Natural killer cell (primary cell): ENCODE data around the gene TTC31. TPM values are rescaled to one million over a fixed set of nuclear protein-coding genes. Genes with fewer than 3 reads are reported as not detected.

Experiments
- ATAC-seq, 3 donors: fragments of 150-1000 bp in 2 of 3; fragments of 200-7000 bp in 1 of 3; cut with Tn5 transposase; 1 replicate in 1 of 3; 2 replicates in 2 of 3; pipeline ENCODE4 v1.10.0; 2021; ENCODE audit warnings: mild to moderate bottlenecking in 2 of 3, moderate library complexity in 2 of 3
- DNase-seq, 2 donors: peaks; one replicate each; pipeline versions ENCODE4 v3.0.0 to v3.0.0-alpha.2; 2013 to 2021; ENCODE audit warnings: mixed read lengths in 1 of 2
- H3K27ac ChIP-seq: one replicate; pipeline ENCODE4 v1.5.1; 2013; ENCODE audit warnings: mild to moderate bottlenecking, low read length
- H3K27me3 ChIP-seq: one replicate; pipeline ENCODE4 v1.6.1; 2013; ENCODE audit warnings: low read length; ENCODE audit not compliant: control insufficient read depth, insufficient read depth
- H3K36me3 ChIP-seq: one replicate; pipeline ENCODE4 v1.6.1; 2013; ENCODE audit warnings: low read length; ENCODE audit not compliant: control insufficient read depth, insufficient read depth
- H3K4me1 ChIP-seq: one replicate; pipeline ENCODE4 v1.6.1; 2013; ENCODE audit warnings: low read length; ENCODE audit not compliant: control insufficient read depth, insufficient read depth
- H3K4me3 ChIP-seq: one replicate; pipeline ENCODE4 v1.5.1; 2013; ENCODE audit warnings: low read length
- H3K9me3 ChIP-seq: one replicate; pipeline ENCODE4 v1.6.1; 2013; ENCODE audit warnings: low read length; ENCODE audit not compliant: control insufficient read depth, insufficient read depth
- H3K27ac Mint-ChIP-seq, 2 donors: one replicate each; pipeline ENCODE4 v1.8.0; 2022; ENCODE audit warnings: mild to moderate bottlenecking in 2 of 2, mixed read lengths in 2 of 2, moderate library complexity in 1 of 2
- H3K27me3 Mint-ChIP-seq, 2 donors: one replicate each; pipeline ENCODE4 v1.8.0; 2022; ENCODE audit warnings: low read depth in 2 of 2, mixed read lengths in 2 of 2
- H3K36me3 Mint-ChIP-seq: one replicate; pipeline ENCODE4 v1.8.0; 2022; ENCODE audit warnings: mixed read lengths
- H3K4me1 Mint-ChIP-seq, 2 donors: one replicate each; pipeline ENCODE4 v1.8.0; 2022; ENCODE audit warnings: mixed read lengths in 2 of 2
- H3K4me3 Mint-ChIP-seq: one replicate; pipeline ENCODE4 v1.8.0; 2022; ENCODE audit warnings: mild to moderate bottlenecking, moderate library complexity, mixed read lengths
- H3K9me3 Mint-ChIP-seq, 2 donors: one replicate each; pipeline ENCODE4 v1.8.0; 2022; ENCODE audit warnings: mixed read lengths in 2 of 2
- CTCF ChIP-seq: fragments of 200-600 bp; IDR thresholded peaks from one replicate; pipeline ENCODE4 v1.8.0; 2022; ENCODE audit warnings: antibody characterized with exemption
- WGBS: methylation state at CpG from one replicate; pipeline ENCODE4 v1.1.7; 2013; ENCODE audit warnings: missing lambda C conversion rate; ENCODE audit not compliant: insufficient coverage; 5-methylcytosine and 5-hydroxymethylcytosine counted together
- intact Hi-C: fragments of 100-400 bp; cut with micrococcal nuclease; formaldehyde crosslinking; loops from one replicate; pipeline ENCODE4 v1.14.2; 2022
- total RNA-seq, 4 donors: library from RNA; stranded (reverse); fragments of 120-200 nt in 1 of 4; gene quantifications; one replicate each; pipeline versions ENCODE4 v1.2.3 to v1.2.4, GENCODE V29; 2013 to 2022

TTC31 gene
- total RNA-seq, 3 donors from 2014 or later (not counting 1 experiment from before 2014, with no cell fraction given) = 51.3 to 59.7 (median 53.1) TPM

GRCh38 chr2:74450570-74451190, 32.2 kb upstream of the TTC31 start:
- Mint-ChIP-seq H3K4me1 (peaks cover 30% of the 10 kb centered on the region in 2 donors), H3K27ac (peak overlapping the region in 1 of 2 donors; percentile 99), H3K36me3 (no peaks in the 10 kb centered on the region), H3K9me3 (no peaks in the 10 kb centered on the region), H3K4me3 (no peak overlapping the region), H3K27me3 (no peaks in the 10 kb centered on the region)
- no peak for TF ChIP-seq CTCF
- Histone ChIP-seq H3K4me3 (no peak overlapping the region), H3K27me3 (no peaks in the 10 kb centered on the region), H3K36me3 (no peaks in the 10 kb centered on the region), H3K4me1 (peaks cover 29% of the 10 kb centered on the region), H3K27ac (no peak overlapping the region), H3K9me3 (no peaks in the 10 kb centered on the region)
- no peak for ATAC-seq
- DNase-seq = no peak
- intact Hi-C loops = loop anchor here (5.0 to 10.0 kb wide), 2 partner anchors 58 to 1216 kb away; partner anchors contain the start of genes CCT7 and PRADC1
- WGBS = 92% methylated on average over 3 of the region's 3 CpGs

DNA sequence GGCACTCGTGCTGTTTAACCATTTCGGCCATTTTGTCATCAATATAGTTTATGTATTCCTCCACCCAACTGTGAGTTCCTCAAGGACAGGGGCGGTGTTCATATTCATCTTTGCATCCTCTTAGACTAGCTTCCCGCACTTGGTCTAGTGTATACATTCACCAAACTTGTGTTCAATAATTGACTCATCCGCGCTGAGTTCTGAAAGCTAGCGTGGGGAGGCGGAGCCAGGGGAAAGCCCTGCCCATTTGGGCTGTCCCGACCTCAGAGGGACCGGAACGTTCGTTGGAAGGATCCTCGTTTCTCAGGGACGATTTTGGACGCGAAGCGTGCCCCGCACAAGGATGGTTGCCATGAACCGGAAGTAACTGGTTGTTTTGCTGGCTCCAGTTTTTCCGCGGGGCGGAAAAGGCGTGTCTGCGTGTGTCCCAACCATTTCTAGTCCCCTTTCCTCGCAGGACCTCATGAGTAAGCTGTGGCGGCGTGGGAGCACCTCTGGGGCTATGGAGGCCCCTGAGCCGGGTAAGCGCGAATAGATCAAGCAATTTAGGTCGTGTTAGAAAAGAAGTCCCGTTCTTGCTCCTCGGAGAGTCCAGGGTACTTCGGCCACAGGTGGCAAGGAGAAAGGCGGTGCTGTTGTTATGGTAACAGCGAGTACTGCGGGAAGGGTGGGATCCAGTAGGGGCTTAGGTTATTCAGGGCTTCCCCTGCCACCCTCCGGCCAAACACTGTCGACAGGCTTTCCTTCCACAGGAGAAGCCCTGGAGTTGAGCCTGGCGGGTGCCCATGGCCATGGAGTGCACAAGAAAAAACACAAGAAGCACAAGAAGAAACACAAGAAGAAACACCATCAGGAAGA, 28.0 kb upstream of the TTC31 start, which contains the start of gene INO80B:
INO80B (plus strand) TSS at position 434 of the 858 bp plus-strand sequence; CDS start at position 464, 30 bp downstream.
- Histone ChIP-seq H3K27ac (peak within 1 kb of the TSS; percentile 42), H3K4me1 (peaks cover 58% of the 10 kb centered on the region), H3K4me3 (peak within 1 kb of the TSS; percentile 53), H3K27me3 (no peaks in the 10 kb centered on the region), H3K9me3 (no peaks in the 10 kb centered on the region), H3K36me3 (no peaks in the 10 kb centered on the region)
- H3K4me3 Mint-ChIP-seq = peak within 1 kb of the TSS; percentile 98
- DNase-seq (peak; percentile 97 to 100), ATAC-seq (peak; percentile 47 to 70 (median 56))
- intact Hi-C loops = loop anchor here (1.0 to 10.0 kb wide), 6 partner anchors 10 to 1220 kb away; partner anchors contain the start of genes AUP1, CCT7, HTRA2 and MOGS
- no peak for TF ChIP-seq CTCF
- H3K27me3 Mint-ChIP-seq = no peaks in the 10 kb centered on the region
- peak within 1 kb of the TSS; percentile 98 to 99 for H3K27ac Mint-ChIP-seq
- H3K9me3 Mint-ChIP-seq = no peaks in the 10 kb centered on the region
- H3K4me1 Mint-ChIP-seq = peaks cover 69 to 71% of the 10 kb centered on the region in 2 donors
- no peaks in the 10 kb centered on the region for H3K36me3 Mint-ChIP-seq
- WGBS = under 1% methylated on average over 40 of the region's 40 CpGs

DNA sequence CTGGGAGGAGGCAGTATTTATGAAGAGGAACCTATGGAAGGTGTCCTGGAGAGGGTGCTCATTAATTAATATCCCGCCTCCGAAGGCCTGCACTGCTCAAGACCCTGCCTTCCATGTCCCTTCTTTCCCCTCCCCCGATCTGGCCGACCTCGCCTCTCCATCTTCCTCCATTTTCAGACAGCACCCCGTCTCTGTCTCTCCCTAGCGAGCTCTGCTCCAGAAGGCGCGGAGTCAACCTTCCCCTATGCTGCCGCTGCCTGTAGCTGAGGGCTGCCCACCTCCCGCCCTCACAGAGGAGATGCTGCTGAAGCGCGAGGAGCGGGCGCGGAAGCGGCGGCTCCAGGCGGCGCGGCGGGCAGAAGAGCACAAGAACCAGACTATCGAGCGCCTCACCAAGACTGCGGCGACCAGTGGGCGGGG, 25.7 kb upstream of the TTC31 start:
- Histone ChIP-seq H3K4me1 (peaks cover 49% of the 10 kb centered on the region), H3K9me3 (no peaks in the 10 kb centered on the region), H3K27me3 (no peaks in the 10 kb centered on the region), H3K27ac (peak overlapping the region; percentile 99), H3K4me3 (peak overlapping the region; percentile 89), H3K36me3 (peaks cover 3% of the 10 kb centered on the region)
- TF ChIP-seq CTCF = no peak
- H3K9me3 Mint-ChIP-seq = no peaks in the 10 kb centered on the region
- H3K4me3 Mint-ChIP-seq = peak overlapping the region; percentile 98
- WGBS = under 1% methylated on average over 27 of the region's 27 CpGs
- DNase-seq = no peak
- no peaks in the 10 kb centered on the region for H3K36me3 Mint-ChIP-seq
- peaks cover 68 to 85% of the 10 kb centered on the region in 2 donors for H3K4me1 Mint-ChIP-seq
- H3K27ac Mint-ChIP-seq = peak overlapping the region; percentile 98 to 99
- intact Hi-C loops = loop anchor here (5.0 to 10.0 kb wide), 2 partner anchors 720 to 1222 kb away; partner anchors contain the start of genes CCT7, PRADC1 and TPRKB
- ATAC-seq = no peak
- no peaks in the 10 kb centered on the region for H3K27me3 Mint-ChIP-seq
